Measurements from ENCODE around the gene MAML2. TPM values are rescaled to one million over a fixed set of nuclear protein-coding genes. Genes with fewer than 3 reads are reported as not detected.

Gene MAML2
- total RNA-seq, 4 donors from 2014 or later: 17.6 to 31.6 (median 25.8) TPM

GRCh38 chr11:96070453-96070852, 272.5 kb downstream of the MAML2 start:
- DNase-seq (ENCODE audit: low spot score in 2 of 2): no peak
- H3K4me3 ChIP-seq (ENCODE audit: low read depth, poor library complexity, severe bottlenecking): no peak overlapping the region
- TF ChIP-seq CTCF (IDR thresholded peaks at IDR 0.05): no peak
- TF ChIP-seq POLR2A (IDR thresholded peaks at IDR 0.05): no peak
- WGBS, 2 donors: 59 to 65% methylated on average over 5 to 8 of the region's 8 CpGs
- intact Hi-C loops (cut with DNase I; ENCODE audit: low total_unique reads): no loop called here

GRCh38 chr11:96067160-96067559, 275.8 kb downstream of the MAML2 start:
- no peak overlapping the region for H3K4me3 ChIP-seq (ENCODE audit: low read depth, poor library complexity, severe bottlenecking)
- DNase-seq (ENCODE audit: low spot score in 2 of 2): no peak
- no peak for TF ChIP-seq POLR2A (IDR thresholded peaks at IDR 0.05)
- no peak for TF ChIP-seq CTCF (IDR thresholded peaks at IDR 0.05)
- 68 to 78% methylated on average over 3 of the region's 3 CpGs for WGBS, 2 donors
- intact Hi-C loops (cut with DNase I; ENCODE audit: low total_unique reads): no loop called here

- TF ChIP-seq POLR2A (IDR thresholded peaks at IDR 0.05) (no peak), CTCF (IDR thresholded peaks at IDR 0.05) (no peak)
- 58 to 74% methylated on average over 3 of the region's 3 CpGs for WGBS, 2 donors
- intact Hi-C loops (cut with DNase I; ENCODE audit: low total_unique reads): no loop called here
These were observed 277.6 kb downstream of the MAML2 start for GRCh38 chr11:96065379-96065778.

GRCh38 chr11:96063886-96064285, 279.1 kb downstream of the MAML2 start:
- no peak overlapping the region for H3K4me3 ChIP-seq (ENCODE audit: low read depth, poor library complexity, severe bottlenecking)
- intact Hi-C loops (cut with DNase I; ENCODE audit: low total_unique reads): no loop called here
- DNase-seq (ENCODE audit: low spot score in 2 of 2): no peak
- WGBS, 2 donors: 96 to 100% methylated on average over 2 of the region's 2 CpGs
- no peak for TF ChIP-seq CTCF (IDR thresholded peaks at IDR 0.05)
- TF ChIP-seq POLR2A (IDR thresholded peaks at IDR 0.05): no peak

More at GRCh38 chr11:96065379-96065778, 277.6 kb downstream of the MAML2 start:
- no peak overlapping the region for H3K4me3 ChIP-seq (ENCODE audit: low read depth, poor library complexity, severe bottlenecking)
- no peak for DNase-seq (ENCODE audit: low spot score in 2 of 2)

GRCh38 chr11:96063053-96063452, 279.9 kb downstream of the MAML2 start:
- 92 to 94% methylated on average over 2 of the region's 2 CpGs for WGBS, 2 donors
- DNase-seq (ENCODE audit: low spot score in 2 of 2): no peak
- H3K4me3 ChIP-seq (ENCODE audit: low read depth, poor library complexity, severe bottlenecking): no peak overlapping the region
- TF ChIP-seq POLR2A (IDR thresholded peaks at IDR 0.05) (no peak), CTCF (IDR thresholded peaks at IDR 0.05) (no peak)
- intact Hi-C loops (cut with DNase I; ENCODE audit: low total_unique reads): no loop called here

- TF ChIP-seq POLR2A (IDR thresholded peaks at IDR 0.05) (no peak), CTCF (IDR thresholded peaks at IDR 0.05) (no peak)
- intact Hi-C loops (cut with DNase I; ENCODE audit: low total_unique reads): no loop called here
- no peak for DNase-seq (ENCODE audit: low spot score in 2 of 2)
These were observed 280.9 kb downstream of the MAML2 start for GRCh38 chr11:96062134-96062533.

More at GRCh38 chr11:96062134-96062533, 280.9 kb downstream of the MAML2 start:
- H3K4me3 ChIP-seq (ENCODE audit: low read depth, poor library complexity, severe bottlenecking): no peak overlapping the region
